Kidney tubule cell (primary cell): ENCODE data around the gene MAP2K7.
"Not testable (repeated sequence)": the region's sequence is repeated elsewhere in the genome, so short reads cannot be mapped to it uniquely, and the experiment has no call there.

ENCODE experiments used
- DNase-seq: peaks from one replicate; pipeline ENCODE4 v3.0.0-alpha.2; 2018; ENCODE audit warnings: low spot score

MAP2K7 gene

GRCh38 chr19:7903244-7904073 lies at the start of gene MAP2K7:
Gene MAP2K7, plus strand, starts transcription at chr19:7903877. Its CDS starts 68 bp downstream, at chr19:7903945.
- peak; percentile 99 for DNase-seq

- DNase-seq: no peak
Observed at GRCh38 chr19:7855426-7856108, 48.1 kb upstream of the MAP2K7 start.

GRCh38 chr19:7856109-7856591 lies 47.5 kb upstream of the MAP2K7 start:
- no peak for DNase-seq

GRCh38 chr19:7856679-7857663 lies 46.7 kb upstream of the MAP2K7 start:
- no peak for DNase-seq

- DNase-seq: no peak
Observed at GRCh38 chr19:7857727-7858108, 46.0 kb upstream of the MAP2K7 start.

- DNase-seq: no peak
Observed at GRCh38 chr19:7858109-7858770, 45.4 kb upstream of the MAP2K7 start.

GRCh38 chr19:7859087-7859486 lies 44.6 kb upstream of the MAP2K7 start:
- not testable (repeated sequence) for DNase-seq

GRCh38 chr19:7859831-7860713 lies 43.6 kb upstream of the MAP2K7 start:
- DNase-seq: no peak

- no peak for DNase-seq
Observed at GRCh38 chr19:7860714-7861618, 42.7 kb upstream of the MAP2K7 start.

GRCh38 chr19:7861619-7862412 lies 41.9 kb upstream of the MAP2K7 start:
- DNase-seq: no peak

- DNase-seq: peak; percentile 45
Observed at GRCh38 chr19:7862413-7862951, 41.2 kb upstream of the MAP2K7 start.

GRCh38 chr19:7863157-7863970 lies 40.3 kb upstream of the MAP2K7 start:
- no peak for DNase-seq

GRCh38 chr19:7863971-7864689 lies 39.5 kb upstream of the MAP2K7 start:
- no peak for DNase-seq

GRCh38 chr19:7864690-7865074 lies 39.0 kb upstream of the MAP2K7 start:
- no peak for DNase-seq

- DNase-seq: no peak
Observed at GRCh38 chr19:7865262-7865911, 38.3 kb upstream of the MAP2K7 start.

- no peak for DNase-seq
Observed at GRCh38 chr19:7866399-7867091, 37.1 kb upstream of the MAP2K7 start.
